GM12892 (cell line): Measurements from ENCODE around the gene NVL.
"Not testable (repeated sequence)": the region's sequence is repeated elsewhere in the genome, so short reads cannot be mapped to it uniquely, and the experiment has no call there.

ENCODE experiments used
- DNase-seq: peaks from one replicate; pipeline ENCODE4 v3.0.0; 2011; ENCODE audit not compliant: insufficient read length
- FAIRE-seq: peaks from 2 replicates; lab custom pipeline; 2011; peaks lifted over from hg19 to GRCh38; lab: Jason Lieb, UNC
- POLR2A ChIP-seq: IDR thresholded peaks from 2 replicates; pipeline ENCODE4 v1.6.1; 2011; ENCODE audit warnings: low read depth, low read length, control low read depth
- POLR2AphosphoS5 ChIP-seq: IDR thresholded peaks from 2 replicates; pipeline ENCODE4 v1.6.1; 2011; ENCODE audit warnings: low read depth, low read length, control low read depth
- TAF1 ChIP-seq: IDR thresholded peaks from 2 replicates; pipeline ENCODE4 v1.6.1; 2011; ENCODE audit warnings: low read depth, mild to moderate bottlenecking, control low read depth, low read length, borderline replicate concordance

Gene NVL

DNA sequence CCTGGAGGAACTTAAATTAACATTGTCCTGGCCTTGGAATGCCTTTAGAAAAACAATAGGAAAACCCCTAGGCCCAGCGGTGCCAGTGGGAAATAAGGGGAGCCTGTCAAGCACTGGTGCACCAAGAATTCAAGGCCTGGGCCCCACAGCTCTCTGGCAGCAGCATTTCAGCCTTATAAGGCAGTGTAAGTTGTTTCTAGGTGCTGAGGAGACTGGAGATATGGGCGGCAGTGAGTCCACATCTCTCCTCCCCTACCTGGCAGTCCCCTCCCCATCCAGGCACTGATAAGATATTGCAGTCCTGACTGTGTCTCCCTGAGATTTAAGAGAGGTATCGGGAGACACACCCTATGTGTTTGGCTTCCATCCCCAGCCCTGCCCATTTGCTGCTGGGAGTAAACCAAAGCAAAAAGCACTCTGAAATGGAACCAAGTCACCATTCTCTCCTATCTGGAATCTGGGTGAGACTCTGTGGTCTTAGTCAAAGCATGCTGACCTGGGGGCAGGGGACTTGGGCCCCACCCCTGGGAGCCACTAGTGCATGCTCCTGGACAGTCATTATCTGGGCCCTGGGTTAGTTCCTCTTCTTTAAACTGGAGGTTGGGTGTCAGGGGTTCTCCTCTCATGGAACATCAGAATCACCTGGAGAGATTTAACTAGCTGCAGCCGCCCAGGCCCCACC lies 116.4 kb downstream of the NVL start:
- DNase-seq (no peak), FAIRE-seq (no peak)
- TF ChIP-seq POLR2A, result no peak
- TF ChIP-seq POLR2AphosphoS5, result no peak
- TF ChIP-seq TAF1, result no peak

DNA sequence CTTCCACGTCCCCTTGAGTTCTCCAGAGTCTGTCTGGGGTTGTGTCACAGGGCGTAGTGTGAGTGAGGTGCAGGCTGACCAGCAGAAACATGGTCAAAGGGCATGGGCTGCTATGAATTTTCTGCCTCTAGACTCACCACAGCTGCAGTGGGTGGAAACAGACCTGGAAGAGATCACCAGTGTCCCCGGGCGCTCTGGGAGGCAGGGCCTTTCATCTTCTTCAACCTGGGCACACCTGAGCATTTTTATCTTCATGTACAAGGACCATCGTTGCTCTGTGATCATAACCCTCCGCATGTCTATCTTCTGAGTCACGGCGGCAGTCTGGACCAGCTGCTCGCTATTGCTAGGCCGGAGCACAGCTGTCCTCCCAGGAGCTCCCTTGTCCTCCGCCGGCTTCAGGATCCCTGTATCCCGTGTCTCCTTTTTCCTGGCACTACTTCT lies 117.3 kb downstream of the NVL start:
- TF ChIP-seq TAF1 (no peak), POLR2A (no peak), POLR2AphosphoS5 (no peak)
- DNase-seq (no peak), FAIRE-seq (no peak)

DNA sequence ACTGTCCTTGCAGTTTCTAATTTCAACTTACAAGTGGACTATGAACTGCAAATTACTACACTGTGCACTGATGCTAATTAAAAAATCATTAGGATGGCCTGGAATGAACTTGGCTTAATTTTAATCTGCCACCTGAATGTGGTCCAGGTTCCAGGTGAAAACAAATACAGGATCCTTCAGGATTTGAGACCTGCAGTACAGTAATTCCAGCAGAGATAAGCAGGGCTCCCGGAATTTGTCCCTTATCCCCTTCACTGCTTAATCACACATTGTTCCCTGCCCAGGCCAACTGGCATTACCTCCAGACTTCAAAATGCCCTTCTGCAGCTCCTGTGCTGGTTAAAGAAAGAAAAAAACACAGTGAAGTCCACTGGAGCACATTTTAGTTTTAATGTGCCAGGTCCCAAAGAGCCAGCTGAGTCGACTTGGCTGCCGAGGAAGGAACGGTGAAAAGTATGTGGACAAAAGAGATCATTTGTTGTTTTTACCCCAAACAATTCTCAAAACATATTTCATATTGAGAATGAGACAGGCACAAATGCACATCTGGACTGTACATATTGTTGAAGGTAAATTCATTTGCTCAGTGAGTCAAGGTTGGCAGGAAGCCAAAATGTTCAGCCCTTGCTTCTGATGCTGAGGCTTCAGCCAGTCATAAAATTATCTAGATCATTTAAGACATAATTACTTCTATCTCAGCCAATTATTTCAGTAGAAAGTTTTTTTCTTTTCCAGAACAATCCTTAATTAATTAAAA lies 118.6 kb downstream of the NVL start:
- no peak for DNase-seq
- TF ChIP-seq POLR2AphosphoS5, result no peak
- no peak for TF ChIP-seq TAF1
- no peak for TF ChIP-seq POLR2A
- no peak for FAIRE-seq

DNA sequence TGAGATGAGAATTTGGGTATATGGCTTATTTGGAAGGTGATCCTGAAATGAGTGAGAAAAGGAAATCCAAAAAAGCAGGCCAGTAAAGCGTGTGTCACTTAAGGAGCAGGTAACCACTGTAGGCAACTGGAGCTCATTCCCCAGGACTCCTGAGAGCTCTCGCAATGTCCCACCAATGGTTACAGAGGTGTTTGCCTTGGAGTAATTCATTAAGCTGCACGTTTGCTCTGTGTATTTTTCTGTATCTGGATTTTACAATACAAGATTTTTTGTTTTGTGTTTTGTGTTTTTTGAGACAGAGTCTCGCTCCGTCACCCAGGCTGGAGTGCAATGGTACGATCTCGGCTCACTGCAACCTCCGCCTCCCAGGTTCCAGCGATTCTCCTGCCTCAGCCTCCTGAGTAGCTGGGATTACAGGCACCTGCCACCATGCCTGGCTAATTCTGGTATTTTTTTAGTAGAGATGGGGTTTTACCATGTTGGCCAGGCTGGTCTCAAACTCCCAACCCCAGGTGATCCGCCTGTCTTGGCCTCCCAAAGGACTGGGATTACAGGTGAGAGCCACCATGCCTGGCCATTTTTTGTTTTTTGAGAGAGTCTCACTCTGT lies 123.9 kb downstream of the NVL start:
- DNase-seq, FAIRE-seq: not testable (repeated sequence)

DNA sequence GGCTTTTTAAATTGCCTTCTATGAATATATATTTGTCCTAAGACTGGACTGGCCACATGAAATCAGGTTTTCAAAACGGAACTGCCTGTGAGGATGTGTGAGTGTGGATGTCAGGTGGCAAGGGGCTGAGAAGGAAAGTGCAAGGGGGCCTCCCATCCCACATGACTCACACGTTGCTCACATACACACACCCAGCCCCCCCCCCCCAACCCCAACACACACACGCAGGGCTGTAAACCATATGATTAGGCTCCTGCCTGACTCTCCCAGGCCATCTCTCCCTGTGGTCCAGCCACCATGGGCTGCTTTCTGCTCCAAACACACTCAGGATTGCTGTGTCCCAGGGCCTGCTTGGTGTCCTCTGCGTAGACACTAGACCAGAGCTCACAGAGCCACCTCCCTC lies 124.5 kb downstream of the NVL start:
- FAIRE-seq, result no peak
- DNase-seq, result no peak
- TF ChIP-seq TAF1 (no peak), POLR2A (no peak), POLR2AphosphoS5 (no peak)

DNA sequence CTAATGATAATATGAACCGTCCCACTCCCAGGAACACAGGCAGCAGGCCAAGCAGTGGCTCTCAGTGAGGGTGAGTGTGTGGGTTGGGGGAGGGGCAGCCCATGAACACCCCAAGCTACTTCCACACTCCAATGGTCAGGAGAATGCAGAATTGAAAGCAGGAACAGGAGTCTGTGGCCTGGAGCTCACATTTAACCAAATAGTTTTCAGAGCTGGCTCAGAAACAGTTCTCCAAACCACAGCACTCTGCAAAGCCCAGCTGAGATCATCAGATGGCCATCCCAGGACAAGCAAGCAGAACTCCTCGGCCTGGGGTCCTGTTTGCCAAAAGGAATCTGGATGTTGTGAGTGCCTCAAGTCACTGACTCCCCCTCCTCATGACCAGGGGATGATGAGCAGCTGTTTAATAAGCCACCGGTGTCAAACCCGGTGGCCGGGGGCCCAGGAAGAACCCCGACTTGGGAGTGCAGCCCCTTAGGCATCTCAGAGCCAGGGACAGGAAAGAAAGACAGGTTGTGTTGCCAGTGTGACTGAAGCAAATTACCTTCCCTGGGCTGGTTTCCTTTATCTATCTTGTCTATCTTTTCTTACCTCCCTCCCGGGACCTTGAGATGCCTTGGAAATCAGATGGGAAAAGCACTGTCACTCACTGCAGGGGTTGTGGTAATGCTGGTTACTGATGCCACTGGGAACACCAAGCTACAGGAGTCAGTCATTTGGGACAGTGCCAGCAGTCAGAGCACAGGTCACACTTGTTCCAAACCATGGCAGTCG lies 126.5 kb downstream of the NVL start:
- no peak for DNase-seq
- TF ChIP-seq TAF1, result no peak
- no peak for TF ChIP-seq POLR2AphosphoS5
- TF ChIP-seq POLR2A, result no peak
- peak; percentile 9 for FAIRE-seq

DNA sequence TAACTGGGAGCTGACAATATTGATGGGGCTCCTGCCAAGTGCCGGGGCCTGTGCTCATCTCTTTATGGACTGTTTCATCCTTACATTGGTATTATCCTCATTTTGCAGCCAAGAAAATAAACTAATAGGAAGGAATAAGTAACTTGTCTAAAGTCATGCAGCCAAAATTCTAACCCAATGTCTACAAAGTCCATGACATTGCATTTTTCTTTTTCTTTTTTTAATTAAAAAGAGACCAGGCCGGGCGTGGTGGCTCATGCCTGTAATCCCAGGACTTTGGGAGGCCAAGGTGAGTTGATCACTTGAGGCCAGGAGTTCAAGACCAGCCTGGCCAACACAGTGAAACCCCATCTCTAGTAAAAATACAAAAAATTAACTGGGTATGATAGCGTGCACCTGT lies 128.1 kb downstream of the NVL start:
- no peak for FAIRE-seq

DNA sequence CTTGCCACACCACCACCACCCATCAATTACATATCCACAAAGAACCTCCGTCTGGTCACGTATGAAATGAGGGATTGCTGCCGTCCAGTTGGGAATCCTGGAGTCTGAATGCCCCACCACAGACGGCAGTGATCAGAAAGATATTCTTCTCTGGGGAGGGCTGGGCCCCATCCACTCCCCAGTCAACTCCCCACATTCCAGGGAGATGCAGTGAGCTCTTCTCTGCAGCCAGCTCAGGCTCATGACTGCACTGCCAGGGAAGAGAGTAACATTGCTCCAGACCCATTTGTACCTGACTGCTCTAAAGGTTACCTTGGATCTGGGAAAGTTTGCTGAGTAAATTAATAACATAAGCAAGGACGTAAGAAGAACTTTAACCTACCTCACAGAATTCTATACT lies 128.6 kb downstream of the NVL start:
- TF ChIP-seq TAF1 (no peak), POLR2A (no peak), POLR2AphosphoS5 (no peak)
- no peak for DNase-seq
- FAIRE-seq, result no peak

More for the DNA sequence above, 128.1 kb downstream of the NVL start:
- no peak for TF ChIP-seq POLR2A
- no peak for TF ChIP-seq POLR2AphosphoS5
- TF ChIP-seq TAF1, result no peak
- DNase-seq, result no peak

DNA sequence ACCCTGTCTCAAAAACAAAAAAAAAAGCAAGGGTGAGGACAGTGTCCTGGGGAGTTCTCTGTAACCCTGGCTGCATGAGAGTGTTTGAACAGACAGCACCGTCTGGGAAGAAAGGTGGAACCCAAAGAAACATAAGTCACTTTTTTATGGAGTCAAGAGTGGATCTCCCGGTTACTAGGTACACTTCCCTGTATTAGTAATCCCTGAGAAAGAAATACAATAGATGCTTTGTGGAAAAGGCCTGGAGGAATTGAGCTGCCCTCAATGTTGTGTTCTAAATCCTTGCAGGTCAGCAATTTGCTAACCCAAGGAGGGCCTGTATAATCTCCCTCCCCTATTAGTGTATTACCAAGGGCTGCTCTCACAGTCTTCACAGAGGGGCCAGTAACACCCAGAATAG lies 130.3 kb downstream of the NVL start:
- FAIRE-seq (no peak), DNase-seq (no peak)
- no peak for TF ChIP-seq POLR2A
- no peak for TF ChIP-seq POLR2AphosphoS5

DNA sequence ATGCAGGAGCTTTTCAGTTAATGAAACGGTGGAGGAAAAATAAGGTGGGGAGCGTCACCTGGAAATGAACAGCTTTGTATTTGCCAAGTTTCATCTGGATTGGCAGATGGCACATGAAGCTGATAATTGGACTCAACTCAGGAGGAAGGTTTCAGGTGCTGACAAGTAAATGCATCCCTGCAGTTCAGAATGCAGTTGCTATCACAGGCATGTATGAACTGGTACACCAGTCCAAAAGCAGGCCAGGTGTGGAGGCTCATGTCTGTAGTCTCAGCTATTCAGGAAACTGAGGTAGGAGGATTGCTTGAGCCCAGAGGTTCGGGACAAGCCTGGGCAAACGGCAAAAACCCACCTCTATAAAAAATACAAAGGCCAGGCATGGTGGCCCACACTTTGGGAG lies 131.4 kb downstream of the NVL start:
- FAIRE-seq, result no peak
- TF ChIP-seq TAF1 (no peak), POLR2A (no peak), POLR2AphosphoS5 (no peak)
- DNase-seq, result no peak
